Uterus (tissue), 4 donors: ENCODE results near the gene PIP4K2B. TPM values are rescaled to one million over a fixed set of nuclear protein-coding genes. Genes with fewer than 3 reads are reported as not detected.
"Not testable (repeated sequence)": the region's sequence is repeated elsewhere in the genome, so short reads cannot be mapped to it uniquely, and the experiment has no call there.

Experiments
- DNase-seq, 2 donors: peaks; one replicate each; pipeline ENCODE4 v3.0.0-alpha.2; 2019 to 2020
- H3K27ac ChIP-seq, 2 donors: fragments of 200-600 bp; sonication (generic); 1 replicate in 1 of 2; 2 replicates in 1 of 2; pipeline ENCODE4 v1.5.1; 2016 to 2018
- H3K27me3 ChIP-seq, 2 donors: fragments of 200-600 bp; sonication (generic); one replicate each; pipeline ENCODE4 v1.5.1; 2018 to 2019; ENCODE audit warnings: control low read depth in 1 of 2
- H3K36me3 ChIP-seq, 2 donors: fragments of 200-600 bp; sonication (generic); one replicate each; pipeline ENCODE4 v1.5.1; 2019; ENCODE audit warnings: control low read depth in 1 of 2
- H3K4me1 ChIP-seq, 2 donors: fragments of 200-600 bp; sonication (generic); one replicate each; pipeline ENCODE4 v1.5.1; 2018 to 2019; ENCODE audit warnings: control low read depth in 1 of 2
- H3K4me3 ChIP-seq, 2 donors: fragments of 200-600 bp; sonication (generic); 1 replicate in 1 of 2; 2 replicates in 1 of 2; pipeline ENCODE4 v1.5.1; 2018 to 2019; ENCODE audit warnings: mild to moderate bottlenecking in 1 of 2
- H3K9me3 ChIP-seq, 2 donors: fragments of 200-600 bp; sonication (generic); one replicate each; pipeline ENCODE4 v1.5.1; 2019; ENCODE audit warnings: control low read depth in 1 of 2
- CTCF ChIP-seq, 4 experiments: fragments of 200-600 bp in 2 of 4; fragments of 450-650 bp in 2 of 4; sonication (generic) in 2 of 4; IDR thresholded peaks; one replicate each; pipeline ENCODE4 v1.5.1; 2016 to 2019; ENCODE audit warnings: antibody characterized with exemption in 4 of 4, mild to moderate bottlenecking in 2 of 4, moderate library complexity in 1 of 4
- POLR2A ChIP-seq, 2 donors: fragments of 450-650 bp; IDR thresholded peaks; one replicate each; pipeline ENCODE4 v1.6.1; 2016; ENCODE audit warnings: antibody characterized with exemption in 2 of 2, mild to moderate bottlenecking in 1 of 2, moderate library complexity in 1 of 2
- intact Hi-C: fragments of 100-400 bp; cut with DNase I; formaldehyde crosslinking; loops from one replicate; pipeline ENCODE4 v1.15.1; 2023; ENCODE audit warnings: low total_unique reads
- total RNA-seq, 4 donors: library from RNA; depleted of rRNA in 3 of 4; stranded (reverse); fragments of >200 nt in 3 of 4; gene quantifications; one replicate each; pipeline versions ENCODE4 v1.1.0 to v1.2.4, GENCODE V29; 2014 to 2023
- donor health status: DM: yes; HTN: yes; CAD: no.

The PIP4K2B gene
- total RNA-seq, 4 donors from 2014 or later, result 23.2 to 89.5 (median 42.3) TPM

GRCh38 chr17:38729886-38730525 is 69.3 kb downstream of the PIP4K2B start, which contains the start of gene CISD3:
Gene CISD3 (plus strand): TSS chr17:38730341. CDS start chr17:38730359, 18 bp downstream.
- peak within 1 kb of the TSS; percentile 60 to 92 for H3K4me3 ChIP-seq
- H3K9me3 ChIP-seq, result no peaks in the 10 kb centered on the region
- no peaks in the 10 kb centered on the region for H3K36me3 ChIP-seq
- peak within 1 kb of the TSS; percentile 85 to 93 for H3K27ac ChIP-seq
- TF ChIP-seq CTCF (IDR thresholded peaks at IDR 0.05), result peak; percentile 57 to 98 (median 88)
- TF ChIP-seq POLR2A (IDR thresholded peaks at IDR 0.05), result peak; percentile 12 to 46
- no peaks in the 10 kb centered on the region for H3K4me1 ChIP-seq
- no peaks in the 10 kb centered on the region for H3K27me3 ChIP-seq
- DNase-seq, result peak; percentile 78 to 86
- intact Hi-C loops, result no loop called here

DNA sequence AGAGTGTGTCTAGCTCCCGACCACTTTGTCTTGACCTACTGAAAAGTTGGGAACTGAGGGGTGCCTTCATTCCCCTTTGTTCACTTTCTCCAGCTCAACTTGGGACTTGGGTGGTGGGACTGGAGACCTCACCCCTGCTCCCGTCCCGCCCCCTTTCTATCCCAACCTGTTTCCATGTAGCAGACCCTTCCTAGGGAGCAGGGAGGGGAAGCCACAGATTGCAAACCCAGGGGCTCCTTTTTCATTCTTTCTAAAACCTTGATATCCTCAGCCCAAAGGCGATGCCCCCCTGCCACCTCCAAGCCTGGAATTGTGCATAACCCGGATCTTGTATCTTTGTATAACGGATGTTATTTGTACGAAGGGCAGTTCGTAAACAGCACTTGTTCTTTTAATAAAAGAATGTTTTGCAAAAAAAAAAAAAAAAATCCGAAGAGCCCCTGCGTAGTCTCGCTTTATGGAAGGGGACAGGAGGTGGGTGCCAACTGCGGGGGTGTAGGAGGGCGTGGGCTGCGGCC is 69.9 kb downstream of the PIP4K2B start:
- Histone ChIP-seq H3K36me3 (no peaks in the 10 kb centered on the region), H3K27me3 (no peaks in the 10 kb centered on the region), H3K4me1 (no peaks in the 10 kb centered on the region), H3K4me3 (peak overlapping the region; percentile 60 to 92), H3K9me3 (no peaks in the 10 kb centered on the region), H3K27ac (peak overlapping the region; percentile 85 to 93)
- DNase-seq, result no peak
- TF ChIP-seq CTCF (IDR thresholded peaks at IDR 0.05) (no peak), POLR2A (IDR thresholded peaks at IDR 0.05) (no peak)
- intact Hi-C loops, result no loop called here

DNA sequence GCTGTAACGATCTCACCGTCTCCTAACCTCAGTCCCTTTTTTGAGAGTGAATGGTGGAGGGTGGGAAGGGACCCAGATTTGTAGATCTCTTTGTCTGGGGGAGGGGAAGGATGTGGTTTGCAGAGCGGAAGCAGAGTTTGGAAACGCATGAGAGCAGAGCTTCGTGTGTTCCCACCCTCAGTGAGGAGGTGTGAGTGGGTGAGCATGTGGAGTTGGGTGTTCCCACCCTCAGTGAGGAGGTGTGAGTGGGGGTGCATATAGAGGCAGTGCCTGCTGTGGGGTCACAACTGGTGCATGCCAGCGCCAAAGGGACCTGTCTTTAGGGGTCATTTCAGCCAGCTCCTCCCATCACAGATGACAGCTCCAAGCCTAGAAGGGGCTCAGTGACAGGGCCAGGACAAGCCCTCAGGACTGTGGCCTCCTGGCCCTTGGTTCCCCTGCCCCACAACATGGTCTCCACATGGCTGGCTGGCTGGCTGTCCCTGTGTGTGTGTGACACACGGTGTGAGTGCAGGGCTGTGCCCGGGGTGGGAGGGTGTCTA is 71.0 kb downstream of the PIP4K2B start:
- H3K36me3 ChIP-seq, result no peaks in the 10 kb centered on the region
- no peak for DNase-seq
- H3K27ac ChIP-seq, result no peak overlapping the region
- no peaks in the 10 kb centered on the region for H3K9me3 ChIP-seq
- intact Hi-C loops, result no loop called here
- H3K4me1 ChIP-seq, result no peaks in the 10 kb centered on the region
- no peak for TF ChIP-seq POLR2A (IDR thresholded peaks at IDR 0.05)
- TF ChIP-seq CTCF (IDR thresholded peaks at IDR 0.05), result no peak
- H3K27me3 ChIP-seq, result no peaks in the 10 kb centered on the region
- H3K4me3 ChIP-seq, result no peak overlapping the region

DNA sequence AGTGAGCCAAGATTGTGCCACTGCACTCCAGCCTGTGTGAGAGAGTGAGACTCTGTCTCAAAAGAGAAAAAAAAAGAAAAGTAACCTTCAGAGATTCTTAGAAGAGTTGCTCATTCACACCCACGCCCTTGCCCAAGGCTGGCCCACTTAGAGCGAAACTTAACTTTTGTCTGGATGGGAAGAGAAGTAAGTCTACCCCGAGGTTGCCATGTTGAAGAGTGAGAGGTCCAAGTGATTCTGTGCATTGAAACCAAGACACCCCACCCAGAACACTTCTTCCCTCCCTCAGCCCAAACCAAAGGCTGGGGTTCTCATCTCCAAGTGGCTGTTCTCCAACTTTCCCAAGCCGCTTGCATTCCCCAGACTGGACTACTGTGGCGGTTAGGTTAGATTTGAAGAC is 71.6 kb downstream of the PIP4K2B start:
- Histone ChIP-seq H3K27ac (no peak overlapping the region), H3K9me3 (no peaks in the 10 kb centered on the region), H3K36me3 (no peaks in the 10 kb centered on the region), H3K27me3 (no peaks in the 10 kb centered on the region), H3K4me1 (no peaks in the 10 kb centered on the region), H3K4me3 (no peak overlapping the region)
- intact Hi-C loops, result no loop called here
- no peak for DNase-seq
- TF ChIP-seq POLR2A (IDR thresholded peaks at IDR 0.05) (no peak), CTCF (IDR thresholded peaks at IDR 0.05) (no peak)

DNA sequence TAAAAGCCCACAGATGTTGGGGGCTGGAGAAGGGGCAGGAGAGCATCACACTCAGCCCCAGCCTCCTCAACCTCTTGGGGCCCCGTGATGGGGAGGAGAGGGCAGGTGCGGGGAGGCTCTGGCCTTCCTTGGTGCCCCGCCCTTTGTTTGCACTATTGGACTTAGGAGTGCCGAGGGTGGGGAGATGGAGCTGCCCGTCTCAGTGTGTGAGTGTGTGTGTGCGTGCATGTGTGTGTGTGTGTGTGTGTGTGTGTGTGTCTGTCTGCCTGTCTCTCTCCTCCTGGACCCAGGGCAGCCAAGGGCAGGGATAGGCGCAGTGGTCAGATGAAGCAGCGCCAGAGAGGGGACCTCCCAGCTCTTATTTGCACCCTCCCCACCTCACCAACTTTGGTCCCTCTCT is 73.2 kb downstream of the PIP4K2B start:
- intact Hi-C loops, H3K9me3 ChIP-seq, H3K27me3 ChIP-seq, H3K27ac ChIP-seq, DNase-seq, H3K36me3 ChIP-seq, H3K4me1 ChIP-seq, H3K4me3 ChIP-seq: not testable (repeated sequence)
